A673 (cell line): ENCODE measurements around the gene DEAF1.

ENCODE experiments used
- EZH2 ChIP-seq: fragments of 200-600 bp; sonication (generic); IDR thresholded peaks from 2 replicates; pipeline ENCODE4 v1.6.1; 2017; ENCODE audit warnings: borderline replicate concordance, low read depth, mild to moderate bottlenecking, mixed read lengths, antibody characterized with exemption, low read length; ENCODE audit not compliant: poor library complexity, severe bottlenecking
- TF ChIP-seq, protein P1 (sequence below): fragments of 300-800, 200-600 bp; sonication (generic); conservative IDR thresholded peaks from 2 replicates; pipeline ENCODE4 v1.5.1; 2017; ENCODE audit warnings: low read depth, mild to moderate bottlenecking, antibody characterized with exemption, low read length, moderate library complexity, mixed read lengths

- TF ChIP-seq, protein P1, sequence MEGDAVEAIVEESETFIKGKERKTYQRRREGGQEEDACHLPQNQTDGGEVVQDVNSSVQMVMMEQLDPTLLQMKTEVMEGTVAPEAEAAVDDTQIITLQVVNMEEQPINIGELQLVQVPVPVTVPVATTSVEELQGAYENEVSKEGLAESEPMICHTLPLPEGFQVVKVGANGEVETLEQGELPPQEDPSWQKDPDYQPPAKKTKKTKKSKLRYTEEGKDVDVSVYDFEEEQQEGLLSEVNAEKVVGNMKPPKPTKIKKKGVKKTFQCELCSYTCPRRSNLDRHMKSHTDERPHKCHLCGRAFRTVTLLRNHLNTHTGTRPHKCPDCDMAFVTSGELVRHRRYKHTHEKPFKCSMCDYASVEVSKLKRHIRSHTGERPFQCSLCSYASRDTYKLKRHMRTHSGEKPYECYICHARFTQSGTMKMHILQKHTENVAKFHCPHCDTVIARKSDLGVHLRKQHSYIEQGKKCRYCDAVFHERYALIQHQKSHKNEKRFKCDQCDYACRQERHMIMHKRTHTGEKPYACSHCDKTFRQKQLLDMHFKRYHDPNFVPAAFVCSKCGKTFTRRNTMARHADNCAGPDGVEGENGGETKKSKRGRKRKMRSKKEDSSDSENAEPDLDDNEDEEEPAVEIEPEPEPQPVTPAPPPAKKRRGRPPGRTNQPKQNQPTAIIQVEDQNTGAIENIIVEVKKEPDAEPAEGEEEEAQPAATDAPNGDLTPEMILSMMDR, result no peak
- TF ChIP-seq EZH2, result no peak
Measured at GRCh38 chr11:733072-733471, 38.0 kb upstream of the DEAF1 start.
